GM18517 (cell line): ENCODE measurements around the gene APOL6.

Experiments
- ATAC-seq: cut with Tn5 transposase; IDR thresholded peaks from one replicate; pipeline ENCODE4 v1.9.1; 2021; ENCODE audit warnings: mild to moderate bottlenecking, moderate library complexity; ENCODE audit not compliant: unreplicated experiment

Gene APOL6

DNA sequence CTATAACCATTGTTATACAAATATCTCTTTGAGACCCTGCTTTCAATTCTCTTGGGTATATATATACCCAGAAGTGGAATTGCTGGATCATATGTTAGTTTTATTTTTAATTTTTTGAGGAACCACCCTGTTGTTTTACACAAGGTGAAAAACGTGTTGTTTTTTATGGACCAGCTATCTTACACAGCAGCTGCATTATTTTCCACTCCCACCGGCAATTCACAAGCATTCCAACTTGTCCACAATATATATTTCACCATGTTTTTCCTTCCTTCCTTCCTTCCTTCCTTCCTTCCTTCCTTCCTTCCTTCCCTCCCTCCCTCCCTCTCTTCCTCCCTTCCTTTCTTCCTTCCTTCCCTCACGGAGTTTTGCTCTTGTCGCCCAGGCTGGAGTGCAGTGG, 63.1 kb downstream of the APOL6 start:
- no peak for ATAC-seq

- no peak for ATAC-seq
Observed at GRCh38 chr22:35712672-35713071, 64.4 kb downstream of the APOL6 start.

- ATAC-seq, result no peak
Observed at GRCh38 chr22:35717572-35717971, 69.3 kb downstream of the APOL6 start, which contains the start of gene APOL5. Gene APOL5, plus strand, starts transcription at chr22:35717872. Its CDS starts 0 bp downstream, at chr22:35717872.
